Fibroblast of pulmonary artery (primary cell): ENCODE measurements around the gene KCNQ1OT1.

Experiments
- DNase-seq: peaks from one replicate; pipeline ENCODE4 v3.0.0-alpha.2; 2010; ENCODE audit warnings: low read depth
- H3K4me3 ChIP-seq: replicated peaks from 2 replicates; pipeline ENCODE4 v1.5.1; 2011; ENCODE audit warnings: low read depth, mild to moderate bottlenecking, control low read depth, low read length, moderate library complexity
- CTCF ChIP-seq: IDR thresholded peaks from 2 replicates; pipeline ENCODE4 v1.5.1; 2011; ENCODE audit warnings: mild to moderate bottlenecking, control low read depth, low read length, inconsistent platforms; ENCODE audit errors: missing control alignments

The KCNQ1OT1 gene

GRCh38 chr11:2584434-2584811, 115.4 kb downstream of the KCNQ1OT1 start:
- TF ChIP-seq CTCF = no peak
- DNase-seq = no peak
- no peak overlapping the region for H3K4me3 ChIP-seq

- no peak for DNase-seq
- no peak for TF ChIP-seq CTCF
- H3K4me3 ChIP-seq = no peak overlapping the region
Observed at GRCh38 chr11:2583605-2583958, 116.2 kb downstream of the KCNQ1OT1 start.

DNA sequence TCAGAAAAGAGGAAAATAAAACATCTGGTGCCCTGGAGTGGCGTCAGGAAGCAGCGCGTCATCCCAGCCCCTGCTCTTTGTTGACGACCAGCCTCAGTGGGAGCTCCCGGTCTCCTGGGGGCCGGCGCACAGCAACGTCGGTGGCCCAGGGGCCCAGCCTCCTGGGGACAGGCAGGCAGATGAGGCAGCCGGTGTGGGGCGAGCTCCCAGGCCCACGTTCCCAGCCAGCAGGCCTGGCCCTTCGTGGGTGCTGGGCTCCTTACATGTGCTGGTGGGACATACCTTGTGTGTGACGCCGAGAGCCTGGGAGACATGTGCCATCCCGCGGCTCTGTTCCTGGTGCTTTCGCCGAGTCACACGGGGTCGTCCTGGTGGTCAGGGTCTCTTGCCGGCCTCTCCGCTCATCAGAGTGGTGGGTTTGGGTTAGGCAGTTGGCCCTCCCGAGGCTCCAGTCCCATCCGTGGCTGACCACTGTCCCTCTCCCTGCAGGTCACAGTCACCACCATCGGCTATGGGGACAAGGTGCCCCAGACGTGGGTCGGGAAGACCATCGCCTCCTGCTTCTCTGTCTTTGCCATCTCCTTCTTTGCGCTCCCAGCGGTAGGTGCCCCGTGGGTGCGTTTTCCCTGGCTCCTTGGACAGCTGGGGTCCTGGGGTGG, 116.7 kb downstream of the KCNQ1OT1 start:
- no peak for TF ChIP-seq CTCF
- no peak for DNase-seq

GRCh38 chr11:2582351-2582945, 117.3 kb downstream of the KCNQ1OT1 start:
- H3K4me3 ChIP-seq = no peak overlapping the region
- no peak for DNase-seq
- TF ChIP-seq CTCF = no peak

More for the DNA sequence above, 116.7 kb downstream of the KCNQ1OT1 start:
- H3K4me3 ChIP-seq = no peak overlapping the region

DNA sequence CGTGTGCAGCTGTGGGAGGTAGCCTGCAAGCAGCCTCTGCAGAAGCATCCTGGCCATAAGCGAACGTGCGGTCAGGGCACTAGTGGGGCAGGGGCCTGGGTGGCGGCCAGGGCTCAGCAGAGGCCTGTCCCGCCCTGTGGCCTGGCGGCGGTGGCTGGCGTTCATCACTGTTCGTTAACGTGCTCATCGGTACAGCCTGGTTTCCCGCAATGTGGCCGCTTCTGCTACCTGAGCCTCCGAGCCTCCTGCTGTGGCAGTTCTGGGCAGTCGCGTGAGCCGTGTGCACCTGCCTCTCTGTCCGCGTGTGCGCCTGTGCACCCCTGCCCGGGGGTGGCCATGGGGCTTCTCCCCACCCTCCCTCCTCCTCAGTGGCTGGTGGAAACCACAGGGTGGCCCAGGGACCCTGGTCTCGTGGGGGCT, 117.9 kb downstream of the KCNQ1OT1 start:
- DNase-seq = no peak
- TF ChIP-seq CTCF = no peak
- no peak overlapping the region for H3K4me3 ChIP-seq

GRCh38 chr11:2581151-2581930, 118.5 kb downstream of the KCNQ1OT1 start:
- TF ChIP-seq CTCF = no peak
- no peak overlapping the region for H3K4me3 ChIP-seq
- no peak for DNase-seq
